GM12865 (cell line): ENCODE data around the gene DYNLL2.
"Not testable (repeated sequence)": the region's sequence is repeated elsewhere in the genome, so short reads cannot be mapped to it uniquely, and the experiment has no call there.

Experiments used
- DNase-seq: peaks from one replicate; pipeline ENCODE4 v3.0.0; 2010; ENCODE audit warnings: low read depth
- H3K4me3 ChIP-seq: 2 replicates; pipeline ENCODE4 v1.5.1; 2011; ENCODE audit warnings: mild to moderate bottlenecking, low read depth, low read length, control low read depth
- CTCF ChIP-seq: IDR thresholded peaks from 2 replicates; pipeline ENCODE4 v1.5.1; 2011; ENCODE audit warnings: low read length, control low read depth, low read depth, inconsistent platforms; ENCODE audit not compliant: insufficient read depth; ENCODE audit errors: missing control alignments

The DYNLL2 gene

DNA sequence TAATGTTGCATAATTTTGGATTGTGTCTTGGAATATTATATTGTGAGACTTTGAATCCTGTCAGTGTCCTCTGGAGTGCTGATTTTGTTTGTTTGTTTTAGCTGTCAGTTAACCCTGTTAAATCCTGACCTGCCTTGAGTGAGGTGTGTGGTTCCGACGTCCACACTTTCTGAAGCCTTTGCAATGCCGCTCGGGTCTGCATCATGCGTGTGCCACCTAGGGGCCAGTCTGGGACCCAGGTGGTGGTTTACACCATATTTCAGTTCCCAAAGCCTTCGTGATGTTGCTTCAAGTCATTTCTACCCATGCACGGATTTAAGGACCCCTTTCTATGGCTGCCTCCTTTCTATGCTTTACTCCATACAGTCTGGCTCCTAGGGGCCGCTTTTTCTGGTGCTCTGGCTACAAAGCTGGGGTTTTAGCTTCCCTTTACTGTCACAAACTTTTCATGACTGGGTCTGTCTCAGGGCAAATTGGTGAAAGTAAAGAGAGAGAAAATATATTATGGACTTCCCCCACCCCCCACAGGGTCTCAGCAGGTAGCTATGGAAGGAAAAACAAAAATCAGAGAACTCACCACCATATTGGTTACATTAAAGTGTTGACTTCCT, 53.6 kb downstream of the DYNLL2 start:
- no peak for DNase-seq
- H3K4me3 ChIP-seq: no peak overlapping the region
- no peak for TF ChIP-seq CTCF

DNA sequence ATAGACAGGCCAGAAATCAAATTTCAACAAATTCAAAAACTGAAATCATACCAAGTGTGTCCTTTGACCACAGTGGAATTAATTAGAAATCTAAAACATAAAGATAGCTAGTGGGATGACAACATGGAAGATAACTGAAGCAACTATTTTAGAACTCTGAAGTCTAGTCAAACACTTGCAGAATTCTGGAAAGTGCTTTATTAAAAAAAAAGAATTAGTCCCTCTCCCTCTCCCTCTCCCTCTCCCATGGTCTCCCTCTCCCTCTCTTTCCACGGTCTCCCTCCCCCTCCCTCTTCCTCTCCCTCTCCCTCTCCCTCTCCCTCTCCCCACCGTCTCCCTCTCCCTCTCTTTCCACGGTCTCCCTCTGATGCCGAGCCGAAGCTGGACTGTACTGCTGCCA, 58.3 kb downstream of the DYNLL2 start:
- no peak overlapping the region for H3K4me3 ChIP-seq
- TF ChIP-seq CTCF: no peak
- no peak for DNase-seq

DNA sequence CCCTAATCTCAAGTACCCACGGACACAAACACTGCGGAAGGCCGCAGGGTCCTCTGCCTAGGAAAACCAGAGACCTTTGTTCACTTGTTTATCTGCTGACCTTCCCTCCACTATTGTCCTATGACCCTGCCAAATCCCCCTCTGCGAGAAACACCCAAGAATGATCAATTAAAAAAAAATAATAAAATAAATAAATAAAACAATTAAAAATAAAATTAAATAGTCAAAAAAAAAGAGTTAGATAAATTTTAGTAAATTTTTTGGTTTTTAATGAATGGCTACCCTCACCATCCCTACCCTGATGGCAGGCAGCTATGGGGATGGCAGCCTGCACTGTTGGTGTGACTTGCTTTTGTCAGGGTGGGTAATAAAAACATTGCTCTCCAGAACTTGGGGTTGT, 60.1 kb downstream of the DYNLL2 start:
- not testable (repeated sequence) for H3K4me3 ChIP-seq, DNase-seq

DNA sequence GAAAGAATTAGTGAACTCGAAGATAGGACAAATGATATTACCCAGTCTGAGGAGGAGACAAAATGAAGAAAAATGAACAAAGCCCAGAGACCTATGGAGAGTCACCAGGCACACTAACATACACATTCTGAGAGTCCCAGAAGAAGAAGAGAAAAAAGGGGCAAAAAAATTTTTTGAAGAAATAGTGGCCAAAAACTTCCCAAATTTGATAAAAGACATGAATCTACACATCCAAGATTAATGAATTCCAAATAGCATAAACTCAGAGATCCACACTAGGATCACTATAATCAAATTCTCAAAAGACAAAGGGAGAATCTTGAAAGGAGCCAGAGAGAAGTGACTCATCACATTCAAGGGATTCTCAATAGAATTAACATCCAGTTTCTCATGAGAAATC, 61.6 kb downstream of the DYNLL2 start:
- no peak overlapping the region for H3K4me3 ChIP-seq
- TF ChIP-seq CTCF: no peak
- DNase-seq: no peak
